GM23338 (cell line): ENCODE measurements around the gene RNF181. TPM values are rescaled to one million over a fixed set of nuclear protein-coding genes. Genes with fewer than 3 reads are reported as not detected.
A peak's percentile ranks its signal among the peaks of the same experiment; 100 is the strongest.

Experiments used
- ATAC-seq: fragments of 200-7000 bp; cut with Tn5 transposase; 3 replicates; pipeline ENCODE4 v1.9.1; 2020
- DNase-seq: peaks from one replicate; pipeline ENCODE4 v3.0.0-alpha.2; 2015; ENCODE audit warnings: low spot score
- H2AFZ ChIP-seq: fragments of 200-600 bp; sonication (generic); 2 replicates; pipeline ENCODE4 v1.8.0; 2016; ENCODE audit warnings: antibody characterized with exemption, mild to moderate bottlenecking, moderate library complexity
- H3F3A ChIP-seq: fragments of 200-600 bp; sonication (generic); replicated peaks from 2 replicates; pipeline ENCODE4 v1.8.0; 2017; ENCODE audit warnings: antibody characterized with exemption, mixed run types, low read depth
- H3K27ac ChIP-seq: fragments of 200-600 bp; sonication (generic); 2 replicates; pipeline ENCODE4 v1.6.1; 2016; ENCODE audit warnings: low read depth
- H3K27me3 ChIP-seq: fragments of 200-600 bp; sonication (generic); 2 replicates; pipeline ENCODE4 v1.8.0; 2016; ENCODE audit warnings: mild to moderate bottlenecking, mixed run types, moderate library complexity; ENCODE audit not compliant: insufficient read depth
- H3K36me3 ChIP-seq: fragments of 200-600 bp; sonication (generic); 2 replicates; pipeline ENCODE4 v1.8.0; 2016; ENCODE audit warnings: mild to moderate bottlenecking; ENCODE audit not compliant: insufficient read depth
- H3K4me1 ChIP-seq: fragments of 200-600 bp; sonication (generic); 2 replicates; pipeline ENCODE4 v1.8.0; 2016; ENCODE audit warnings: mild to moderate bottlenecking, moderate library complexity; ENCODE audit not compliant: insufficient read depth
- H3K4me2 ChIP-seq: fragments of 200-600 bp; sonication (generic); 2 replicates; pipeline ENCODE4 v1.7.1; 2017; ENCODE audit warnings: mixed run types
- H3K4me3 ChIP-seq: fragments of 200-600 bp; sonication (generic); 2 replicates; pipeline ENCODE4 v1.6.1; 2016; ENCODE audit warnings: mixed run types
- H3K79me2 ChIP-seq: fragments of 200-600 bp; sonication (generic); replicated peaks from 2 replicates; pipeline ENCODE4 v1.8.0; 2017; ENCODE audit warnings: mild to moderate bottlenecking; ENCODE audit not compliant: insufficient read depth
- H3K9me2 ChIP-seq: fragments of 200-600 bp; sonication (generic); 2 replicates; pipeline ENCODE4 v1.8.0; 2017; ENCODE audit not compliant: insufficient read depth
- H4K20me1 ChIP-seq: fragments of 200-600 bp; sonication (generic); replicated peaks from 2 replicates; pipeline ENCODE4 v1.8.0; 2017; ENCODE audit warnings: mild to moderate bottlenecking; ENCODE audit not compliant: insufficient read depth
- H3K27ac Mint-ChIP-seq: 2 replicates; pipeline ENCODE4 v1.8.0; 2020; ENCODE audit warnings: inconsistent platforms, mild to moderate bottlenecking, moderate library complexity, mixed read lengths
- H3K27me3 Mint-ChIP-seq: 3 replicates; pipeline ENCODE4 v1.8.0; 2022; ENCODE audit warnings: low read depth, mild to moderate bottlenecking, moderate library complexity, mixed read lengths, inconsistent platforms; ENCODE audit not compliant: insufficient read depth, poor library complexity
- H3K36me3 Mint-ChIP-seq: 3 replicates; pipeline ENCODE4 v1.8.0; 2021; ENCODE audit warnings: low read depth, mild to moderate bottlenecking, inconsistent platforms, moderate library complexity, mixed read lengths
- H3K4me1 Mint-ChIP-seq: 3 replicates; pipeline ENCODE4 v1.8.0; 2020; ENCODE audit warnings: mild to moderate bottlenecking, inconsistent platforms, mixed read lengths
- H3K4me3 Mint-ChIP-seq: 3 replicates; pipeline ENCODE4 v1.8.0; 2021; ENCODE audit warnings: moderate library complexity, mild to moderate bottlenecking, inconsistent platforms, mixed read lengths
- H3K9me3 Mint-ChIP-seq: 3 replicates; pipeline ENCODE4 v1.8.0; 2020; ENCODE audit warnings: moderate library complexity, mild to moderate bottlenecking, inconsistent platforms, mixed read lengths
- CREB1 ChIP-seq: fragments of 250-450 bp; sonication (Bioruptor Pico); IDR thresholded peaks from 2 replicates; pipeline ENCODE4 v1.5.0; 2020; ENCODE audit warnings: low read depth, mild to moderate bottlenecking, moderate library complexity
- CTCF ChIP-seq, 2 experiments: fragments of 200-600 bp in 1 of 2; sonication (generic) in 1 of 2; conservative IDR thresholded peaks; 2 replicates each; pipeline versions ENCODE4 v1.5.1 to v1.6.1; 2016 to 2017; ENCODE audit warnings: antibody characterized with exemption in 2 of 2, low read depth in 2 of 2, mild to moderate bottlenecking in 2 of 2, moderate library complexity in 1 of 2
- EZH2 ChIP-seq: fragments of 200-600 bp; sonication (generic); IDR thresholded peaks from one replicate; pipeline ENCODE4 v1.8.0; 2017; ENCODE audit warnings: antibody characterized with exemption, mild to moderate bottlenecking, low read depth; ENCODE audit not compliant: unreplicated experiment
- EZH2phosphoT487 ChIP-seq: fragments of 200-600 bp; sonication (generic); IDR thresholded peaks from one replicate; pipeline ENCODE4 v1.8.1; 2018; ENCODE audit warnings: antibody characterized with exemption; ENCODE audit not compliant: unreplicated experiment
- JUNB ChIP-seq: IDR thresholded peaks from one replicate; pipeline ENCODE4 v1.6.1; 2016; ENCODE audit warnings: antibody characterized with exemption; ENCODE audit not compliant: unreplicated experiment
- NANOG ChIP-seq: IDR thresholded peaks from 2 replicates; pipeline ENCODE4 v1.6.1; 2016; ENCODE audit warnings: antibody characterized with exemption, borderline replicate concordance
- POLR2AphosphoS5 ChIP-seq: IDR thresholded peaks from 2 replicates; pipeline ENCODE4 v1.6.1; 2016; ENCODE audit warnings: antibody characterized with exemption, low read depth
- REST ChIP-seq: IDR thresholded peaks from one replicate; pipeline ENCODE4 v1.6.1; 2018; ENCODE audit warnings: antibody characterized with exemption; ENCODE audit not compliant: unreplicated experiment
- STAT1 ChIP-seq: IDR thresholded peaks from one replicate; pipeline ENCODE4 v1.6.1; 2016; ENCODE audit warnings: antibody characterized with exemption; ENCODE audit not compliant: unreplicated experiment
- ZNF114 ChIP-seq: fragments of 250-450 bp; sonication (Bioruptor Pico); IDR thresholded peaks from 2 replicates; pipeline ENCODE4 v1.5.0; 2020; ENCODE audit warnings: mild to moderate bottlenecking, moderate library complexity
- ZNF331 ChIP-seq: fragments of 250-450 bp; sonication (Bioruptor Pico); IDR thresholded peaks from 2 replicates; pipeline ENCODE4 v1.5.0; 2020; ENCODE audit warnings: low read depth, mild to moderate bottlenecking, moderate library complexity
- ZNF462 ChIP-seq: fragments of 250-450 bp; sonication (Bioruptor Pico); IDR thresholded peaks from 2 replicates; pipeline ENCODE4 v1.5.0; 2020; ENCODE audit warnings: mild to moderate bottlenecking, moderate library complexity
- polyA plus RNA-seq: library from polyadenylated mRNA; unstranded; fragments of >200 nt; fragmentation: Nextera tagmentation; extraction: Ambion mirVana; gene quantifications from 2 replicates; pipeline ENCODE4 v1.2.1, GENCODE V29; 2016
- total RNA-seq: library from RNA; depleted of rRNA; stranded (reverse); fragments of >200 nt; shearing (Covaris generic); gene quantifications from 2 replicates; pipeline ENCODE4 v1.2.3, GENCODE V29; 2014
- TF ChIP-seq, protein P1 (sequence below): IDR thresholded peaks from 2 replicates; pipeline ENCODE4 v1.6.1; 2016; ENCODE audit warnings: antibody characterized with exemption

RNF181 gene
- total and polyA plus RNA-seq, 2 experiments from 2014 or later: 114 to 260 TPM

- H3K4me3 ChIP-seq: peak overlapping the region; percentile 99
- peaks cover 3% of the 10 kb centered on the region; the same call in 1 of the 2 replicates for H3K4me1 ChIP-seq
- no peaks in the 10 kb centered on the region for H3K27me3 ChIP-seq
- peaks cover 18% of the 10 kb centered on the region for H4K20me1 ChIP-seq
- Mint-ChIP-seq H3K4me3 (peak overlapping the region; percentile 96), H3K36me3 (peaks cover 36% of the 10 kb centered on the region), H3K4me1 (peaks cover 9% of the 10 kb centered on the region), H3K9me3 (no peaks in the 10 kb centered on the region), H3K27me3 (peaks cover 7% of the 10 kb centered on the region), H3K27ac (peak overlapping the region; percentile 84)
- peak overlapping the region; percentile 100 for H3K4me2 ChIP-seq
- ATAC-seq: no peak
- no peak for DNase-seq
- no peak for TF ChIP-seq REST
- TF ChIP-seq EZH2: no peak
- no peak for TF ChIP-seq CREB1
- TF ChIP-seq ZNF114 (CRISPR knock-in tag): no peak
- no peak for TF ChIP-seq CTCF (conservative IDR thresholded peaks at IDR 0.05; ENCODE audit: low read depth in 2 of 2)
- no peak for TF ChIP-seq ZNF462 (CRISPR knock-in tag)
- TF ChIP-seq ZNF331: no peak
- no peak for TF ChIP-seq EZH2phosphoT487
- no peak for TF ChIP-seq JUNB
- TF ChIP-seq, protein P1, sequence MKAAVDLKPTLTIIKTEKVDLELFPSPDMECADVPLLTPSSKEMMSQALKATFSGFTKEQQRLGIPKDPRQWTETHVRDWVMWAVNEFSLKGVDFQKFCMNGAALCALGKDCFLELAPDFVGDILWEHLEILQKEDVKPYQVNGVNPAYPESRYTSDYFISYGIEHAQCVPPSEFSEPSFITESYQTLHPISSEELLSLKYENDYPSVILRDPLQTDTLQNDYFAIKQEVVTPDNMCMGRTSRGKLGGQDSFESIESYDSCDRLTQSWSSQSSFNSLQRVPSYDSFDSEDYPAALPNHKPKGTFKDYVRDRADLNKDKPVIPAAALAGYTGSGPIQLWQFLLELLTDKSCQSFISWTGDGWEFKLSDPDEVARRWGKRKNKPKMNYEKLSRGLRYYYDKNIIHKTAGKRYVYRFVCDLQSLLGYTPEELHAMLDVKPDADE: no peak
- no peak for TF ChIP-seq NANOG
- TF ChIP-seq STAT1: no peak
- TF ChIP-seq POLR2AphosphoS5: no peak
- H3K36me3 ChIP-seq: 0 out of 2 replicates have a peak, but pooled peaks cover 3% of the 10 kb centered on the region
- peak overlapping the region; percentile 86 for H3K27ac ChIP-seq
- H2AFZ ChIP-seq: peak overlapping the region; percentile 72
- H3F3A ChIP-seq: peaks cover 21% of the 10 kb centered on the region; the same call in 1 of the 2 replicates
- H3K79me2 ChIP-seq: peaks cover 15% of the 10 kb centered on the region
- H3K9me2 ChIP-seq: no peaks in the 10 kb centered on the region
Observed at GRCh38 chr2:85611217-85611704, 15.7 kb downstream of the RNF181 start.
